Activated naive CD8-positive, alpha-beta T cell (primary cell): Measurements from ENCODE around the gene COL18A1.

ENCODE experiments used
- H3K27ac Mint-ChIP-seq: one replicate; pipeline ENCODE4 v1.8.0; 2021; ENCODE audit warnings: mixed read lengths
- H3K27me3 Mint-ChIP-seq: one replicate; pipeline ENCODE4 v1.8.0; 2021; ENCODE audit warnings: mixed read lengths
- H3K36me3 Mint-ChIP-seq: one replicate; pipeline ENCODE4 v1.8.0; 2021; ENCODE audit warnings: mixed read lengths
- H3K4me1 Mint-ChIP-seq: one replicate; pipeline ENCODE4 v1.8.0; 2021; ENCODE audit warnings: low read depth, mixed read lengths
- H3K4me3 Mint-ChIP-seq: one replicate; pipeline ENCODE4 v1.8.0; 2021; ENCODE audit warnings: mild to moderate bottlenecking, mixed read lengths
- H3K9me3 Mint-ChIP-seq: one replicate; pipeline ENCODE4 v1.8.0; 2021; ENCODE audit warnings: low read depth, mixed read lengths

Gene COL18A1

DNA sequence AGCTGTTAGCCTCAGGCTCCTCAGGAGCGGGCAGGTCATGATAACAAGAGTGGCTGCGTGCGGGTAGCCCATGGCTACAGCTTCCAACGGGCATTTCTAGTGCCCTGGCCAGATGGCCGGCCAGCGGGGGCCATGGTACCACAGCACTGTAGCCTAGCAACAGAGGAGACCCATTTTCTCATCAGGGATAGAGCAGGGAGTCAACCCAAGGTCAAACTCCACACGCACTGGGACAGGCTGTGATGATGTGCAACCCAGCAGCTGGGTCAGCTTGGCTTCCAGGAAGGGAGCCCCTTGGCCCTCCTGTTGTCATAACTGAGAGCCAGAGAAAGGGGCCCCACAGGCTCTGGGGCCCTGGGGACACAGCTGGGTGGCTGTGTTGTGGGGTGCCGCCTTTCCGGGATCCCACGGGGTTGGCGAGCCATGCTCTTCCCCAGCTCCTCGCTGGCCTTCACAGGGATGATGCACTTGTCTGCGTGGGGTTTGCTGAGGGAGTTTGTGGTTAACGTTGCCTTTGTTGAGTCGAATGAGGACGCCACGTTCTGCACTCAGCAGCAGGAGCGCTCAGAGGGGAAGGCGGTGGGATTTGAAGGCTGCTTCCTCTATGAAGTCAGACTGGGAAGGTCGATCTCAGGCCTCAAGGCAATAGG is 46.3 kb downstream of the COL18A1 start:
- no peaks in the 10 kb centered on the region for H3K9me3 Mint-ChIP-seq
- no peak overlapping the region for H3K27ac Mint-ChIP-seq
- H3K27me3 Mint-ChIP-seq: peaks cover 2% of the 10 kb centered on the region
- H3K4me3 Mint-ChIP-seq: no peak overlapping the region
- no peaks in the 10 kb centered on the region for H3K36me3 Mint-ChIP-seq
- no peaks in the 10 kb centered on the region for H3K4me1 Mint-ChIP-seq

DNA sequence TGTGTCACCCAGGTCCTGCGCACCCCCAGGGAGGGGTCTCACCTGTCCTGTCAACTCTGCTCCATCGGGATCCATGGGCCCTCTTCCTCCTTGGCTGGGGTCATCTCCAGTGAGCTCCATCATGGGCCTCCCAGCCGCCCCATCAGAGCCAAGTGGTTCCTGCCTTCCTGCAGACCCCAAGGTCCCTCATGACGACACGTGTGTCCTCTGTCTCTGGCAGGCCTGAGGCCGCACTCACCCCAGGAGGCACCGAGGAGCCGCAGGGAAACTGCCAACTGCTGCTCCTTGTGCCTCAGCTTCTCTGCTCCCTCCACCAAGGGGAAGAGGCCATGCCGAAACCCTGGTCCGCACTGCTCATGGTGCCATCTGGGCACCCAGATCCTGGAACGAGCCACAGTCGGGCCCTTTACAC is 46.8 kb downstream of the COL18A1 start:
- Mint-ChIP-seq H3K27me3 (peaks cover 2% of the 10 kb centered on the region), H3K27ac (no peak overlapping the region), H3K4me3 (no peak overlapping the region), H3K4me1 (no peaks in the 10 kb centered on the region), H3K9me3 (no peaks in the 10 kb centered on the region), H3K36me3 (no peaks in the 10 kb centered on the region)

DNA sequence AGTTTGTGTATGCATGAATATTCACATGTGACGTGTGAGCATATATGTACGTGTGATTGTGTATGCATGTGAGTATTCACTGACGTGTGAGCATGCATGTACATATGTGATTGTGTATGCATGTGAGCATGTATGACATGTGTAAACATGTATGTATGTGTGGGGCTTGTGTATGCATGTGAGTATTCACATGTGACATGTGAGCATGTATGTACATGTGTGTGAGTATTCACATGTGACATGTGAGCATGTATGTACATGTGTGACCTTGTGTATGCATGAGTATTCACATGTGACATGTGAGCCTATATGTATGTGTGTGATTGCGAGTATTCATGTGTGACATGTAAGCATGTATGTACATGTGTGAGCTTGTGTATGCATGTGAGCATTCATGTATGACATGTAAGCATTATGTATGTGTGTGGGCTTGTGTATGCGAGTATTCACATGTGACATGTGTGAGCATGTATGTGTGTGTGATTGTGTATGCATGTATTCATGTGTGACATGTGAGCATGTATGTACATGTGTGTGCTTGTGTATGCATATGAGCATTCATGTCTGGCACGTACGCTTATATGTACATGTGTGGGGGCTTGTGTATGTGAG is 47.8 kb downstream of the COL18A1 start:
- no peaks in the 10 kb centered on the region for H3K9me3 Mint-ChIP-seq
- no peaks in the 10 kb centered on the region for H3K36me3 Mint-ChIP-seq
- no peaks in the 10 kb centered on the region for H3K4me1 Mint-ChIP-seq
- no peak overlapping the region for H3K27ac Mint-ChIP-seq
- H3K27me3 Mint-ChIP-seq: peaks cover 2% of the 10 kb centered on the region
- no peak overlapping the region for H3K4me3 Mint-ChIP-seq

DNA sequence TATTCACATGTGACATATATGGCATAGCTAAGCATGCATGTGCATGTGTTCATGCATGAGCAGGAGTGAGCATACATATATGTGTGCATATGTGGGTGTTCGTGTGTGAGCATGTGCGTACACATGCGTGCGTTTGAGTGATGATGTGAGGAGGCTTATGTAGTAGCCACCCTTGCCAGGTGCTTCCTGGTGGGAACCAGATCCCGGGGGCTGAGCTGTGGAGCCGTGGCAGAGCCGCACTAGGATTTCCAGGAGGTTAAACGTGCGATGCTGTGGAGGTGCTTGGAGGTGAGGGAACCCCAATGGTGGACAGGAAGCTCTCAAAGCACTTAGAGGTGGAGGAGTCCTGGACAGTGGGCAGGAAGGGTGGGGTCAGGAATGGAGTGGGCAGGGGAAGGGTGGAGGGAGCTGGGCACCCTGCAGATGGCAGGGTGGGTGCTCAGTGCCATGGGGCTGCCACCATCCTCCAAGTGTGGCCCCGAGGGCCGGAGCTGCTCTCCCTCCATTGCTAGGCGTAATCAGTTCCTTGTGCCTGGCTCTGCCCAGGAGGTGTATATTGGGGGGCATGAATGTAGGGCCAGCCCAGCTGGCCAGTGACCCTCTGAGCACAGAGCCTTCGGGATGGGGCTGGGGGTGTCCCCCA is 48.5 kb downstream of the COL18A1 start:
- Mint-ChIP-seq H3K27me3 (no peaks in the 10 kb centered on the region), H3K4me1 (no peaks in the 10 kb centered on the region), H3K9me3 (no peaks in the 10 kb centered on the region), H3K36me3 (no peaks in the 10 kb centered on the region), H3K4me3 (no peak overlapping the region), H3K27ac (no peak overlapping the region)

GRCh38 chr21:45454060-45454925 is 49.3 kb downstream of the COL18A1 start:
- no peak overlapping the region for H3K27ac Mint-ChIP-seq
- H3K9me3 Mint-ChIP-seq: no peaks in the 10 kb centered on the region
- H3K4me3 Mint-ChIP-seq: no peak overlapping the region
- no peaks in the 10 kb centered on the region for H3K36me3 Mint-ChIP-seq
- no peaks in the 10 kb centered on the region for H3K4me1 Mint-ChIP-seq
- no peaks in the 10 kb centered on the region for H3K27me3 Mint-ChIP-seq

- Mint-ChIP-seq H3K4me3 (no peak overlapping the region), H3K36me3 (no peaks in the 10 kb centered on the region), H3K4me1 (no peaks in the 10 kb centered on the region), H3K27me3 (no peaks in the 10 kb centered on the region), H3K9me3 (no peaks in the 10 kb centered on the region), H3K27ac (no peak overlapping the region)
Observed at GRCh38 chr21:45454926-45455673, 50.1 kb downstream of the COL18A1 start.

DNA sequence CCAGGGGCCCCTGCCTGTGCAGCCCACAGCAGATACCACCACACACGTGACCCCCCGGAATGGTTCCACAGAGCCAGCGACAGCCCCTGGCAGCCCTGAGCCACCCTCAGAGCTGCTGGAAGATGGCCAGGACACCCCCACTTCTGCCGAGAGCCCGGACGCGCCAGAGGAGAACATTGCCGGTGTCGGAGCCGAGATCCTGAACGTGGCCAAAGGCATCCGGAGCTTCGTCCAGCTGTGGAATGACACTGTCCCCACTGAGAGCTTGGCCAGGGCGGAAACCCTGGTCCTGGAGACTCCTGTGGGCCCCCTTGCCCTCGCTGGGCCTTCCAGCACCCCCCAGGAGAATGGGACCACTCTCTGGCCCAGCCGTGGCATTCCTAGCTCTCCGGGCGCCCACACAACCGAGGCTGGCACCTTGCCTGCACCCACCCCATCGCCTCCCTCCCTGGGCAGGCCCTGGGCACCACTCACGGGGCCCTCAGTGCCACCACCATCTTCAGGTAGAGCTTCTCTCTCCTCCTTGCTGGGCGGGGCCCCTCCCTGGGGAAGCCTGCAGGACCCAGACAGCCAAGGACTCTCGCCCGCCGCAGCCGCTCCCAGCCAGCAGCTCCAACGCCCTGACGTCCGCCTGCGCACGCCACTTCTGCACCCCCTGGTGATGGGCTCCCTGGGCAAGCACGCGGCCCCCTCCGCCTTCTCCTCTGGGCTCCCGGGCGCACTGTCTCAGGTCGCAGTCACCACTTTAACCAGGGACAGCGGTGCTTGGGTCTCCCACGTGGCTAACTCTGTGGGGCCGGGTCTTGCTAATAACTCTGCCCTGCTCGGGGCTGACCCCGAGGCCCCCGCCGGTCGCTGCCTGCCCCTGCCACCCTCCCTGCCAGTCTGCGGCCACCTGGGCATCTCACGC is 51.0 kb downstream of the COL18A1 start:
- H3K27me3 Mint-ChIP-seq: peaks cover 3% of the 10 kb centered on the region

DNA sequence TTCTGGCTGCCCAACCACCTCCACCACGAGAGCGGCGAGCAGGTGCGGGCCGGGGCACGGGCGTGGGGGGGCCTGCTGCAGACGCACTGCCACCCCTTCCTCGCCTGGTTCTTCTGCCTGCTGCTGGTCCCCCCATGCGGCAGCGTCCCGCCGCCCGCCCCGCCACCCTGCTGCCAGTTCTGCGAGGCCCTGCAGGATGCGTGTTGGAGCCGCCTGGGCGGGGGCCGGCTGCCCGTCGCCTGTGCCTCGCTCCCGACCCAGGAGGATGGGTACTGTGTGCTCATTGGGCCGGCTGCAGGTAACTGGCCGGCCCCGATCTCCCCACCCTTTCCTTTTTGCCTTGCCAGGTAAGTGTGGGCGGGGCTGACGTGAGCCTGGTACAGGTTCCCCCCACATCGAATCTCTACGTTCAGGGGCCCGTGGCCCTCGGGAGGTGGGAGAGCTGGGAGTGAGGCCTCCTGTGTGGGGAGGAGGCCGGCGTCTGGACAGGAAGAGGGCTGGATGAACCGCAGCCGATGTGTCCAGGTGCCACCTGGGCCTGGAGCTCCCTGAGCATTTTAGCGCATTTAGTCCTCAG is 51.7 kb downstream of the COL18A1 start:
- no peaks in the 10 kb centered on the region for H3K9me3 Mint-ChIP-seq
- no peak overlapping the region for H3K4me3 Mint-ChIP-seq
- H3K27ac Mint-ChIP-seq: no peak overlapping the region
- no peaks in the 10 kb centered on the region for H3K4me1 Mint-ChIP-seq
- no peaks in the 10 kb centered on the region for H3K36me3 Mint-ChIP-seq
- H3K27me3 Mint-ChIP-seq: peaks cover 3% of the 10 kb centered on the region

More for the DNA sequence above, 51.0 kb downstream of the COL18A1 start:
- Mint-ChIP-seq H3K36me3 (no peaks in the 10 kb centered on the region), H3K9me3 (no peaks in the 10 kb centered on the region), H3K27ac (no peak overlapping the region), H3K4me3 (no peak overlapping the region), H3K4me1 (no peaks in the 10 kb centered on the region)

GRCh38 chr21:45457161-45457831 is 52.3 kb downstream of the COL18A1 start:
- Mint-ChIP-seq H3K27me3 (peaks cover 3% of the 10 kb centered on the region), H3K4me1 (no peaks in the 10 kb centered on the region), H3K4me3 (no peak overlapping the region), H3K9me3 (peaks cover 4% of the 10 kb centered on the region), H3K27ac (no peak overlapping the region), H3K36me3 (peaks cover under 1% of the 10 kb centered on the region)

GRCh38 chr21:45457832-45458172 is 52.8 kb downstream of the COL18A1 start:
- Mint-ChIP-seq H3K27ac (no peak overlapping the region), H3K36me3 (peaks cover 2% of the 10 kb centered on the region), H3K9me3 (peaks cover 9% of the 10 kb centered on the region), H3K4me3 (no peak overlapping the region), H3K27me3 (peaks cover 3% of the 10 kb centered on the region), H3K4me1 (no peaks in the 10 kb centered on the region)

GRCh38 chr21:45458281-45459170 is 53.6 kb downstream of the COL18A1 start:
- H3K4me3 Mint-ChIP-seq: no peak overlapping the region
- H3K27me3 Mint-ChIP-seq: peaks cover 3% of the 10 kb centered on the region
- peaks cover 2% of the 10 kb centered on the region for H3K36me3 Mint-ChIP-seq
- no peaks in the 10 kb centered on the region for H3K4me1 Mint-ChIP-seq
- H3K9me3 Mint-ChIP-seq: peaks cover 9% of the 10 kb centered on the region
- H3K27ac Mint-ChIP-seq: no peak overlapping the region

DNA sequence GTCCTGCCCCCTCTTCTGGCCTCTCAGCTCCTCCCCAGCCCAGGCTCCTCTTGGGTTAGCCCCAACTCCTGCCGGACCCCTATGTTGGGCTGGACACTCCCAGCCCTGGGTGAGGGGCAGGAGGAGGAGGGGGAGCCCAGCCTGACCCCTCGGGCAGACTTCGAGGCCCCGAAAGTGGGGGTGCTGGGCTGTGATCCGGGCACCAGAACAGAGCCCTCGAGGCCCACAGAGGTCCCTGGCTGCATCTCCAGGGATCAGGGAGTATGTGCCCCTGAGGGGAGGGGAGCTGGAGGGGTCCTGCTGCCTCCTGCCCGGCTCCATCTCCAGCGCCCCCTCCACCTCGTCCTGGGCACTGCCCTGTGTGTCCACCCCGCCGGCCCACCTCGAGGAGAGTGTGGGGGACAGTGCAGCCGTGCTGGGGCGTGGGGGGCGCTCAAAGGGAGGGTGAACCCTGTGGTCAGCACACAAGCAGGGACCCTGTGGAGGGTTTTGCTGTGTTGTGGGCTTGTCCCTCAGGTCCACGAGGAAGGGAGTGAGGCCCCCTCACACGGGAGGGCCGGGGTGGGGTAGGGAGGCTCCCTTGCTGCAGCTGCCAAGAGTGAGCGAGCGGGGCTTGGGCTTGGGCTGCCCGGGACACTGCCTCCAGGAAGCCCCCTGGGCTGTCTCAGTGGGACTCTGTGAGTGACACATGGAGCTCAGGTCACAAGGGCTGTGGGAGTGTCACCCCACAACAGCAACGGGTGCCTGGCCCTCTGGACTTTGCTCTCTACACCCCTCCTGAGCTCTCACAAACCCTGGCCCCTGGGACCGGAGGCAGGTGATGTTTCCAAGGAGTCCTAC is 54.4 kb downstream of the COL18A1 start:
- Mint-ChIP-seq H3K9me3 (peaks cover 9% of the 10 kb centered on the region), H3K27me3 (peaks cover 3% of the 10 kb centered on the region), H3K27ac (no peak overlapping the region), H3K4me1 (no peaks in the 10 kb centered on the region), H3K4me3 (no peak overlapping the region), H3K36me3 (peaks cover 2% of the 10 kb centered on the region)
